Ovary (tissue), 3 donors: Measurements from ENCODE around the gene BEST2.

Experiments used
- CTCF ChIP-seq, 3 donors: fragments of 450-650 bp in 2 of 3; fragments of 200-600 bp in 1 of 3; IDR thresholded peaks; one replicate each; pipeline versions ENCODE4 v1.5.1 to v1.8.0; 2016 to 2022; ENCODE audit warnings: antibody characterized with exemption in 3 of 3, mild to moderate bottlenecking in 1 of 3
- POLR2A ChIP-seq: fragments of 450-650 bp; IDR thresholded peaks from one replicate; pipeline ENCODE4 v1.6.1; 2017; ENCODE audit warnings: antibody characterized with exemption, mild to moderate bottlenecking, moderate library complexity
- donor health status: DM: no; HTN: no; CAD: no.

GRCh38 chr19:12788682-12789097 is 37.1 kb downstream of the BEST2 start:
- TF ChIP-seq CTCF (IDR thresholded peaks at IDR 0.05) (no peak), POLR2A (no peak)
